KOPT-K1 (cell line): ENCODE results near the gene XRRA1.
"Not testable (repeated sequence)": the region's sequence is repeated elsewhere in the genome, so short reads cannot be mapped to it uniquely, and the experiment has no call there.

Experiments
- H3K27ac ChIP-seq: fragments of 200-600 bp; sonication (generic); 2 replicates; pipeline ENCODE4 v1.5.1; 2016; ENCODE audit warnings: antibody characterized with exemption, mild to moderate bottlenecking, low read depth, low read length; ENCODE audit not compliant: poor library complexity, severe bottlenecking
- H3K36me3 ChIP-seq: fragments of 200-600 bp; sonication (generic); 2 replicates; pipeline ENCODE4 v1.5.1; 2017; ENCODE audit warnings: antibody characterized with exemption, mild to moderate bottlenecking, low read length, moderate library complexity; ENCODE audit not compliant: insufficient read depth
- H3K9me3 ChIP-seq: fragments of 200-600 bp; sonication (generic); 2 replicates; pipeline ENCODE4 v1.5.1; 2017; ENCODE audit warnings: antibody characterized with exemption, low read length, mild to moderate bottlenecking; ENCODE audit not compliant: insufficient read depth, poor library complexity, severe bottlenecking

XRRA1 gene

DNA sequence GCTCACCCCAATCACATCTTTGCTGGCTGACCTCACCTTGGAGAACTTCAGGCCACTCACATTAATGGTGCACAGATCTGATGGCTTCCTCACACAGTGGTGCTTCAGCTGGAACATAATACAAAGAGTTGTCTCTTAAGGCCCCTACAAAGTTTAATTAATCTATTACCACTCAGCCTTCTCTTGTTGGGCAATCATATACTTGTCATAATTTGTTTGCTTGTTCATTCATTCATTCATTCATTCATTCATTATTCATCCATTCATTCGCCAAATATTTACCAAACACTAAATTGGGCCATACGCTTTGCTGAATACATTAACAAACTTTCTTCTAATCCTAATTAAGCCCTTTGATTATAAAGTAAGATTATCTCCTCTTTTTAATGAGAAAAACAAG, 15.1 kb downstream of the XRRA1 start:
- no peaks in the 10 kb centered on the region for H3K9me3 ChIP-seq
- peaks cover 87% of the 10 kb centered on the region for H3K36me3 ChIP-seq
- no peak overlapping the region for H3K27ac ChIP-seq

DNA sequence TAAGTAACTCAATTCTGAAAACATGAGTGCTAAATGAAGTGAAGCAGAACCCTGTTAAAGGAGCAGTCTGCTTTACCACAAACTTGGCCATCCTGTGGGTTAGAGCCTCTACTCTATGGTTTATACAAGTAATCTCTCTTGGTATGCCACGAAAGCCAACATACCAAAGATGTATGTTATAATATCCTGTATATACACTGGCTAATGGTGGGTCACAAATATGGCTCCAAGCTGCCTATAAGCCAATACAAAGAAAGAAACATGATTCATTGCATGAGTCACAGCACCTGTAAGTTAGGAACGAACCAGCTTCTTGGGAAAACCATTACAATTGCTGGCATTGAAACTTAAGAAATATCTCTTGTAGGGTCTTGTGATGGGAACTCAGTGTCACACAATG, 16.1 kb downstream of the XRRA1 start:
- Histone ChIP-seq H3K27ac (no peak overlapping the region), H3K9me3 (no peaks in the 10 kb centered on the region), H3K36me3 (peaks cover 89% of the 10 kb centered on the region)

DNA sequence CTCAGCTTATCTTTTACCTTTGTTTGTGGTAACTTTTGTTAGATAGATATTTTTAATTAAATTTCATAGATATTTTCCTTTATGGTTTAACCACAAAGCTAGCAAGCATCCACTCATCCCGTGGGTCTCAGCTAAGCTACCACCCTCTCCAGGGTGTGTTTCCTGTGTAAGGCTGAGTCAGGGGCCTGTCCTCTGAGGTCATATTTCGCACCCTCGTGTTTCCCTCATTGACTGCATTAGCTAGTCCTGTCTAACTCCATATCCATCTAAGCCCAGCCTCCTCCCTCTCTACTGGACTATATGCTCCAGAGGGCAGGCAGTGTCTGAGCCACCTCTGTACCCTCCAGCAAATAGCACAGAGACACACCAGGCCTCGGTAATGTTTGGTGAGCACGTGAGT, 16.7 kb downstream of the XRRA1 start:
- H3K36me3 ChIP-seq, result peaks cover 89% of the 10 kb centered on the region

DNA sequence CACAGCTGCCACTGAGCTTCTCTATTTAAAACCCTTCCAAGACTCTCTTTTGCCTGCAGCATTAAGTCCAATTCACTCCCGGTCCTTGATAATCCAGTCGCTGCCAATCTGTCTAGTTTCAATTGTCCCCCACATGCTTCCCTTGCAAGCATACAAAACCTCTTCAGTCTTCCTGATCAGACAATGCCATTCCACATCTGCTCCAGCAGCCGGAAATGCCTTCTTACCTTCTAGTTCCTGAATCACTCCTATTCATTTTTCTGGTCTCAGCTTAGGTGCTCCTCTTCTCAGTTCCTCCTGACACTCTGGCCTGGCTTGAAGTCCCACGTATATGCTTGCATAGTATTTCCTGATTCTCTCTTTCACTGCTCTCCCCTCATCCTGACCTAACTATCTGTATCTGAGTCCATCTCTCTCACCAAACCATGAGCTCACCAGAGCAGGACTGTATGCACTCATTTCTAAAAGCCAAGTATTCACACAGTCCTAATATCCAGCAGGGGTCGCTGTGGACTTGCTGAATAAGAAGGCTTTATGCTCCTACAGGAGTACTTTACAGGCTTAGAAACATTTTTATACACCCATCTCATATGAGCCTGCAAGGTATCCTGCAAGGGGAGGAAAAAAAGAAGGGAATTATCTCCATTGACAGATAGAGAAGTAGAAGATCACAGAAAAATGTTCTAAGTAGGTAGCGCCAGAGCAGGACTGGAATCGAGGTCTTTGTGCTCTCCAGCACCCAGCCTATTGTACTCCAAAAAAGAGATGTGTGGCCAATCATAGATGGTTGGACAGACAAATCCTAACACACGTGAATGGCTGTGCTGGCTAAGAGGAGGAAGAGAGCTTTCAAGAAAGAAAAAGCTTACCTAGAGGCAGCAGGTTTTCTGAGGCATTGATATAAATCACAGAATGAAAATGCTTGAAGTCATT, 19.2 kb downstream of the XRRA1 start:
- peaks cover 86% of the 10 kb centered on the region for H3K36me3 ChIP-seq
- no peak overlapping the region for H3K27ac ChIP-seq
- no peaks in the 10 kb centered on the region for H3K9me3 ChIP-seq

More for the DNA sequence above, 16.7 kb downstream of the XRRA1 start:
- Histone ChIP-seq H3K9me3 (no peaks in the 10 kb centered on the region), H3K27ac (no peak overlapping the region)

DNA sequence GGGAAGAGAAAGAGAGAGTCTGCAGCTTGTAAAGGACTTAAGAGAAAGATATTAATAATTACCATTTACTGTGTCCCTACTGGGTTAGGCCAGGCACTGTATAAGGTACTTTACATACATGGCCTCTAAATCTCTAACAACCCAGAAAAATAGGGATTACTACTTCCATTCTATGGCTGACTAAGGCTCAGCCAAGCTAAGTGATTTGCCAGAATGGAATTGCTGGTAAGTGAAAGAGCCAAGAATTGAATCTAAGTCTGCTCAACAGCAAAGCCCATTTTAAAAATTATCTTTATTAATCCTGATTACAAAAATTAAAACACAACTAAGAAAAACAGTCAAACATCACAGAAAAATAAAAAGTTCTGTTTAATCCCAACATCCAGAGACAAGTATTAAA, 21.4 kb downstream of the XRRA1 start:
- Histone ChIP-seq H3K36me3 (peaks cover 79% of the 10 kb centered on the region), H3K27ac (no peak overlapping the region), H3K9me3 (no peaks in the 10 kb centered on the region)

DNA sequence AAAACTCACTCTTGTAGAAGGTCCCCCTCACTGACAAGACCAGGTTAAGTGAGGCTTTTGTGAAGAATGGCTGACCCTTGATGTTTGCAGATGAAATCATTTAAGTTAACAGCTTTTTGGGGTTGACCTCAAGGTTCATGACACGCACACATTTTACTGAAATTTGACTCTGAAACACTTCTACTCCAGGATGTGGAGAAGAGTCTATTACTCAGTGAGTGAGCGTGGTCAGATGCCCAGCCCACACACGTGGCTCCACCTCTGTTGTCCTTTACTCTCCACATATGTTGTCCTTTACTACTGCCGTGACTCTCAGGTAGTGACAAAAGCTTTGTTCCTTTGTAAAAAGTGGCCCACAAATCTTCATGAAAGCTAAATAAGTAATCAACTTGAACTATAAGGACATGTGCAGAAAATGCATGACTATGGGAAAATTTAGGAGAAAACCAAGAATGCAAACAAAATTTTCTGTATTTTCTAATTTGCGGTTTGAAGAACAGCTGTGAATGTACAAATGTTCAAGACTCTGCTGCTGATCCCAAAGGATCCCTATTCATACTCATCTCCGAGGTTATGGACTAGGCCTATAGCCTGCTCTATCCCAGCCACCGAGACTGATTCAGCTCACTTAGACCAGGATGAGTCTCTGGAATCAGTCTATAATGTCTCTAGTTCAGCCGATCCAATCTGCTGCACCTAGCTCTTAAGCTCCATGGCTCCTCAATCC, 22.4 kb downstream of the XRRA1 start:
- Histone ChIP-seq H3K9me3 (no peaks in the 10 kb centered on the region), H3K27ac (no peak overlapping the region), H3K36me3 (peaks cover 81% of the 10 kb centered on the region)

DNA sequence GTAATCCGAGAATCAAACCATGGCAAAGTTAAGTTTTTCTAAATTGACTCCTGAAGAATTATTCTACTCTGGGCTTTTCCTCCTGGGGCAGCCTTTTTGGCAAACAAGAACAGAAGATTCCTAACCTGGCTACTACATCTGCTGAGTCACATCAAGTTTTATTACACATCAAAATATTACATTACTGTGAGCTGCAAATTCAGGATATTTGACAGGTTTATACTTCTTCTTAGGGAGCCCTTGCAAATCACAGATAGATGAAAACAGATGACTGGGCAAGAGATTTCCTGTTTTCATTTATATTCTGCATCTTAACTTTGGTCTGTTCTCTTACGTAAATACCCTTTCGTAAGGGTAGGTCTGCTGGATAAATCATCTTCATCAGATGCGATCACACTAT, 23.6 kb downstream of the XRRA1 start:
- Histone ChIP-seq H3K27ac (no peak overlapping the region), H3K36me3 (peaks cover 86% of the 10 kb centered on the region), H3K9me3 (no peaks in the 10 kb centered on the region)

DNA sequence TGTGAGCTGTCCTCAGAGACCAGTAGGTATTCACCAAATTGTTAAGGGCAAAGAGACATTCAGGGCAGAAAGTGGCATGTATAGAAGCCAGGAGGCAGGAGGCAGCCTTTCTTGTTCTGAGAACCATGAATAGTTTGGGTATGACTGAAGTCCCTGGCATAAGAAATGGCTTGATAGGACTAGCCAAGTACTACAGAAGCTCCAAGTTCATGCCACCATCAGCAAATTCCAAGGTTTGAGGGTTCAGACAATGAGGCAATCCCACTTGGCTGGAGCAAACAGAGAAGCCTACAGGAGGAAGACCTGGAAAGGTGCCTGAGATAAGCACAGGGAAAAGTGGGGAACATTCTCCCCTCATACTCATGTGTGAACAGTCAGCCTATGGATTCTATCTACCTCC, 25.8 kb downstream of the XRRA1 start:
- no peaks in the 10 kb centered on the region for H3K9me3 ChIP-seq
- H3K36me3 ChIP-seq, result peaks cover 86% of the 10 kb centered on the region

DNA sequence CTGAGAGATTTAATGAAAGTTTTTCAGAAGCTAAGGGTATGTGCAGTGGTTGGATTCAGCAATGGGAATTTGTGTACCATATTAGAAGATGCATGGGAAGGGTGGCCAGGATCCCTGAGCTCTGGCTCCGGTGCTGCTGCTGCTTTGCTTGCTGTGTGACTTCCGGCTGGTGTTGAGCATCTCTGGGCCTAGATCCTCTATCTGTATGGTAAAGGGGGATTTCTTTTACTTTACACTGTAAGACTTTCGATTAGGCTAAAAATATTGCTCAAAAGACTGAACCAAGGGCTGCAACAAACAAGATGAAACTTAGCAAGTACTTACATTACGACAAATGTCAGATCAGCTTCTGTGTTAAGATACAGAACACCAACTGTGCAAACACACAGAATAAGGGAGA, 39.1 kb downstream of the XRRA1 start:
- no peak overlapping the region for H3K27ac ChIP-seq
- peaks cover 84% of the 10 kb centered on the region for H3K36me3 ChIP-seq
- no peaks in the 10 kb centered on the region for H3K9me3 ChIP-seq

More for the DNA sequence above, 25.8 kb downstream of the XRRA1 start:
- H3K27ac ChIP-seq, result no peak overlapping the region

DNA sequence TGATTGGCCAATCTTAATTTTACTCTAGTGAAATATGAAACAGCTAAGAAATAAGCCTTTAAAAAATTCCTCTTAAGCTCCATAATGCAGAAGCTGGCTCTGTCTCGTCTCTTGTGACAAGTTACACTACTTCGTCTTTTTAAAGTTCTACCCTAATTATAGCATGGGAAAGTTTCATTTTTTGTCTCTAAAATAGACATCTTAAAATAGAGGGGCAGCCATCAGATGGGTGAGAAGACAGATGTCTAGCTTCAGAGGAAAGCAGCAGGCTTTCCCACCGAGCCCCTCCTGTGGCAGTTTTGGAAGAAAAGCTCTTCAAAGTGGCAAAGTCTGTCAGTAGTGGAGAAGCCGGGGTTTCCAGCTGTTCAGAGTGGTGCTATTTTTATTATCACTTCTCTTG, 39.5 kb downstream of the XRRA1 start:
- Histone ChIP-seq H3K27ac (no peak overlapping the region), H3K36me3 (peaks cover 85% of the 10 kb centered on the region), H3K9me3 (no peaks in the 10 kb centered on the region)

DNA sequence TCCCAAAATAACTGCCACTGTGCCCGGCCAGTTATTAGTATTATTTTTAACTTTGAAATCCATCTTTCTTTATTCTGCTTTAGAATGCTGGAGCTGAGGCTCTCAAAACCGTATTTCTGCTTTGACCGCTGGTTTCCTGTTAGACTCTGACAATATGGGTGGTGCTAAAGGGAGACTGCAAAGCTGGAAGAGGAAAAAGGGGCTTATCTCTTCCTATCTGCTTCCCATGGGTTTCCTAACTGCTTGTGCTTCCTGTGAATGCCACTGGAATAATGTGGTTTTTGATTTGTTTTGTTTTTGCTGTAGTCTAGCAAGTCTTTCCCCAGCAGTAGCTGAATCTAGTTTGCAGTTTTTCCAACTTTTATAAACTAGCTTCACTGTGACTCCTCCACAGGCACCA, 43.6 kb downstream of the XRRA1 start:
- H3K36me3 ChIP-seq, result peaks cover 90% of the 10 kb centered on the region
- H3K9me3 ChIP-seq, result peaks cover 23% of the 10 kb centered on the region
- H3K27ac ChIP-seq, result no peak overlapping the region

DNA sequence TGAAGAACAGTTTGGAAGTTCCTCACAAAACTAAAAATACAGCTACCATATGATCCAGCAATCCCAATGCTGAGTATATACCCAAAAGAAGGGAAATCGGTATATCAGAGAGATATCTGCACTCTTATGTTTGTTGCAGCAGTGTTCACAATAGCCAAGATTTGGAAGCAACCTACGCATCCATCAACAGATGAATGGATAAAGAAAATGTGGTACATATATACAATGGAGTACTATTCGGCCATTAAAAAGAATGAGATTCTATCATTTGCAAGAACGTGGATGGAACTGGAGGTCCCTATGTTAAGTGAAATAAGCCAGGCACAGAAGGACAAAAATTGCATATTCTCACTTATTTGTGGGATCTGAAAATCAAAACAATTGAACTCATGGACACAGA, 46.5 kb downstream of the XRRA1 start:
- peaks cover 67% of the 10 kb centered on the region for H3K36me3 ChIP-seq
- H3K27ac ChIP-seq, result no peak overlapping the region
- H3K9me3 ChIP-seq, result peaks cover 40% of the 10 kb centered on the region

DNA sequence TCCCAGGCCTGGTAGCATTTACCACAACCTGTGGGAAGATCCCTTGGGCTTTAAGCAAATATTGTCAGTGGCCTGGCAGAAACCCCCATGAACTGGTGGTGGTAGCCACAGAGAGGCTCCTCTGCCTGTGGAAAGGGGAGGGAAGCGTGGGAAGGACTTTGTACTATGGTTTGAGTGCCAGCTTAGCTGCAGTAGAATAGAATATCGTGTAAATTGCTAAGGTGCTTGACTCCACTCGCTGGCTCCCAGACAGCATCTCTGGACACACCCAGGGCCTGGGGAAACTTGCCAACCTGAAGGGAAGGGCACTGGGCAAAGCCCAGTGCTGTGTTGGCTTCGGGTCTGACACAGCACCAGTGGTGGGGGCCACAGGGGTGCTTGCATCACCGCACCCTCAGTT, 52.6 kb downstream of the XRRA1 start:
- peaks cover 38% of the 10 kb centered on the region for H3K9me3 ChIP-seq

DNA sequence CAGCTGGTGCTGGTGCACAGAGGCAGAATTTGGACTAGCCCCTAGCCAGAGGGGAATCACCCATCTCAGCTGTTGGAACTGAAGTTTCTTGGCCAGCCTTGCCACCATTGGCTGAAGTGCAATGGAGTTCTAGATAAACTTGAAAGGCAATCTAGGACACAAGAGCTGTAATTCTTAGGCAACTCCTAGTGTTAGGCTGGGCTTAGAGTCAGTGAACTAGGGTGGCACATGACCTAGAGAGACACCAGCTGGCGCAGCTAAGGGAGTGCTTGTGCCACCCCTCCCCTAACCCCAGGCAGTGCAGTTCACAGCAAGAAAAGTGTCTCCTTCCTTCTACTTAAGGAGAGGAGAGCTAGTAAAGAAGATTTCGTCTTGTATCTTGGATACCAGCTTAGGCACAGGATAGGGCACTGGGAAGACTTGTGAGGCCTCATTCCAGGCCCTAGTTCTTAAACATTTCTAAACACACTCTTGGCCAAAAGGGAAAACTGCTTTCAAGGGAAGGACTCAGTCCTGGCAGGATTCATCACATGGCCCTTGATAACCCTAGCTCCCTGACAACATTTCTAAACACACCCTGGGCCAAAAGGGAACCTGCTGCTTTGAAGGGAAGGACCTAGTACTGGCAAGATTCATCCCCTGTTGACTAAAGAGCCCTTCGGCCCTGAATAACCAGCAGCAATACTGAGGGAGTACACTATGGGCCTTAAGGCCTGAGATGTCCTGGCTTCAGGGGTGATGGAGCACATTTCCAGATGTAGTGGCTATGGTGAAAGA, 53.4 kb downstream of the XRRA1 start:
- no peak overlapping the region for H3K27ac ChIP-seq
- H3K36me3 ChIP-seq, result peaks cover 32% of the 10 kb centered on the region
- peaks cover 30% of the 10 kb centered on the region for H3K9me3 ChIP-seq

More for the DNA sequence above, 52.6 kb downstream of the XRRA1 start:
- Histone ChIP-seq H3K36me3 (peaks cover 39% of the 10 kb centered on the region), H3K27ac (no peak overlapping the region)

DNA sequence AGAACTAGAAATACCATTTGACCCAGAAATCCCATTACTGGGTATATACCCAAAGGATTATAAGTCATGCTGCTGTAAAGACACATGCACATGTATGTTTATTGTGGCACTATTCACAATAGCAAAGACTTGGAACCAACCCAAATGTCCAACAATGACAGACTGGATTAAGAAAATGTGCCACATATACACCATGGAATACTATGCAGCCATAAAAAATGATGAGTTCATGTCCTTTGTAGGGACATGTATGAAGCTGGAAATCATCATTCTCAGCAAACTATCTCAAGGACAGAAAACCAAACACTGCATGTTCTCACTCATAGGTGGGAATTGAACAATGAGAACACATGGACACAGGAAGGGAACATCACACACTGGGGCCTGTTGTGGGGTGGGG, 55.9 kb downstream of the XRRA1 start:
- Histone ChIP-seq H3K36me3 (peaks cover 29% of the 10 kb centered on the region), H3K9me3 (peaks cover 24% of the 10 kb centered on the region)
- not testable (repeated sequence) for H3K27ac ChIP-seq
